Muscle of back (tissue), 11 donors: ENCODE measurements around the gene CHKB. TPM values are rescaled to one million over a fixed set of nuclear protein-coding genes. Genes with fewer than 3 reads are reported as not detected.
A peak's percentile ranks its signal among the peaks of the same experiment; 100 is the strongest.

Source experiments
- DNase-seq, 3 donors: peaks; one replicate each; pipeline versions ENCODE4 v3.0.0 to v3.0.0-alpha.2; 2013
- polyA plus RNA-seq, 10 donors: library from polyadenylated mRNA; unstranded; fragments of 120-200 nt; gene quantifications; one replicate each; pipeline ENCODE4 v1.2.1, GENCODE V29; 2013; ENCODE audit not compliant: insufficient read length in 10 of 10

The CHKB gene
- polyA plus RNA-seq, 10 donors, result 35.5 to 68.7 (median 46.4) TPM

- peak in 2 of 3 donors; percentile 17 to 26 for DNase-seq
Observed at GRCh38 chr22:50576070-50576469, 6.6 kb downstream of the CHKB start.

GRCh38 chr22:50575426-50575941, 7.2 kb downstream of the CHKB start:
- no peak for DNase-seq

- DNase-seq, result no peak
Observed at GRCh38 chr22:50574383-50574755, 8.3 kb downstream of the CHKB start.

- DNase-seq, result no peak
Observed at GRCh38 chr22:50573491-50574382, 8.9 kb downstream of the CHKB start.

- DNase-seq, result no peak
Observed at GRCh38 chr22:50572965-50573364, 9.7 kb downstream of the CHKB start.

GRCh38 chr22:50571264-50572175, 11.1 kb downstream of the CHKB start:
- DNase-seq, result no peak

GRCh38 chr22:50570861-50571260, 11.8 kb downstream of the CHKB start:
- no peak for DNase-seq

- no peak for DNase-seq
Observed at GRCh38 chr22:50569896-50570535, 12.6 kb downstream of the CHKB start.

- no peak for DNase-seq
Observed at GRCh38 chr22:50569041-50569459, 13.6 kb downstream of the CHKB start.

GRCh38 chr22:50568626-50569025, 14.0 kb downstream of the CHKB start:
- DNase-seq, result no peak

- DNase-seq, result no peak
Observed at GRCh38 chr22:50567721-50568252, 14.9 kb downstream of the CHKB start.

- no peak for DNase-seq
Observed at GRCh38 chr22:50564289-50564688, 18.4 kb downstream of the CHKB start.

- no peak for DNase-seq
Observed at GRCh38 chr22:50563413-50564160, 19.1 kb downstream of the CHKB start.

- DNase-seq, result peak; percentile 92 to 95 (median 94)
Observed at GRCh38 chr22:50562523-50563412, 19.9 kb downstream of the CHKB start, which contains the start of gene SYCE3. TSS of gene SYCE3 (minus strand) at chr22:50562919. CDS start at chr22:50556405, 6,514 bp downstream.

GRCh38 chr22:50561401-50562358, 21.0 kb downstream of the CHKB start:
- DNase-seq, result no peak

GRCh38 chr22:50560034-50560433, 22.6 kb downstream of the CHKB start:
- no peak for DNase-seq

- no peak for DNase-seq
Observed at GRCh38 chr22:50556703-50557102, 25.9 kb downstream of the CHKB start.

- DNase-seq, result no peak
Observed at GRCh38 chr22:50553310-50553709, 29.3 kb downstream of the CHKB start.
